ENCODE measurements around the gene HDAC7. TPM values are rescaled to one million over a fixed set of nuclear protein-coding genes. Genes with fewer than 3 reads are reported as not detected.

The HDAC7 gene
- total RNA-seq, 1 experiment from 2014 or later: 44.2 TPM

DNA sequence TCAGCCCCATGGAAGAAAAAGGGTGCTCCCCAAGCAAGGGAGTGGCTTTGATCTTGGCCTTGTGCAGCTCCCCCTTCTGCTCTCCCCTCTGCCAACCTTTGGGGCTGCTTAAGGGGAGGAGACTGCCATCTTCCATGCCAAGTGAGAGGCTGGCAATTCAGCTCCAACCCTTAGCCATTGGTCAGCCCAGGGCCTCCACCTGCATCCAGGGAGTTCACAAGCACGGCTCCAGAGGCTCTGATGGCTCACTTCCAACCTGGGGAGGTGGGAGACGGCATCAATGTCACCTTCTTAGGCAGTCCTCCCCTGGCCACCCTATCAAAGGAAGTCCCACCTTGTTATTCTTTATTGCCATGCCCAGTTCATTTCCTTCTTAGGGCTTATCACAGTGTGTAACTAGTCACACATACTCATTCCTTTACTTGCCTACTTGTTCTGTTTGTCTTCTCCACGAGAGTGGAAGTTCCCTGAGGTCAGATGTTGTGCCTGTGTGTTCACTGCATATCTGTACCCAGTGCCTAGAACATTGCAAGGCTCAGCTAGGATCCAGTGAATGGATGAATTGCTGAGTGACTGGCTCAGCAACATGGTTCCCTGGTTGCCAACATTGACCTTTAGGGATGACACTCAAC, 5.0 kb downstream of the HDAC7 start:
- CTCF ChIA-PET: no interaction called here
- Histone ChIP-seq H3F3A (ENCODE audit: low read length, unreplicated experiment) (no peaks in the 10 kb centered on the region), H3K4me3 (ENCODE audit: low read length) (no peak overlapping the region), H3K27ac (ENCODE audit: low read length) (no peak overlapping the region), H3K36me3 (ENCODE audit: low read depth, low read length) (peaks cover 16% of the 10 kb centered on the region), H3K9me3 (ENCODE audit: low read length) (no peaks in the 10 kb centered on the region), H3K9ac (ENCODE audit: low read length) (no peak overlapping the region), H3K4me1 (ENCODE audit: insufficient read depth, low read length) (peaks cover 57% of the 10 kb centered on the region), H2AFZ (ENCODE audit: low read length) (no peak overlapping the region), H3K79me2 (ENCODE audit: low read length) (peaks cover 97% of the 10 kb centered on the region), H3K9me2 (replicated peaks; ENCODE audit: low read length) (no peaks in the 10 kb centered on the region), H3K27me3 (ENCODE audit: low read length) (no peaks in the 10 kb centered on the region), H3K4me2 (ENCODE audit: low read length) (no peak overlapping the region), H4K20me1 (ENCODE audit: low read length) (peaks cover 42% of the 10 kb centered on the region; the same call in 1 of the 2 replicates)
- no peak for DNase-seq
- POLR2A ChIA-PET (ENCODE audit: unreplicated experiment): no interaction called here
- BruUV-seq (replicated peaks): no TSS peak
- intact Hi-C loops (cut with micrococcal nuclease): no loop called here
- TF ChIP-seq EZH2phosphoT487 (IDR thresholded peaks at IDR 0.05; ENCODE audit: borderline replicate concordance, low read length) (no peak), EZH2 (IDR thresholded peaks at IDR 0.05; ENCODE audit: low read length, unreplicated experiment) (no peak)
- TF ChIP-seq, protein P1, sequence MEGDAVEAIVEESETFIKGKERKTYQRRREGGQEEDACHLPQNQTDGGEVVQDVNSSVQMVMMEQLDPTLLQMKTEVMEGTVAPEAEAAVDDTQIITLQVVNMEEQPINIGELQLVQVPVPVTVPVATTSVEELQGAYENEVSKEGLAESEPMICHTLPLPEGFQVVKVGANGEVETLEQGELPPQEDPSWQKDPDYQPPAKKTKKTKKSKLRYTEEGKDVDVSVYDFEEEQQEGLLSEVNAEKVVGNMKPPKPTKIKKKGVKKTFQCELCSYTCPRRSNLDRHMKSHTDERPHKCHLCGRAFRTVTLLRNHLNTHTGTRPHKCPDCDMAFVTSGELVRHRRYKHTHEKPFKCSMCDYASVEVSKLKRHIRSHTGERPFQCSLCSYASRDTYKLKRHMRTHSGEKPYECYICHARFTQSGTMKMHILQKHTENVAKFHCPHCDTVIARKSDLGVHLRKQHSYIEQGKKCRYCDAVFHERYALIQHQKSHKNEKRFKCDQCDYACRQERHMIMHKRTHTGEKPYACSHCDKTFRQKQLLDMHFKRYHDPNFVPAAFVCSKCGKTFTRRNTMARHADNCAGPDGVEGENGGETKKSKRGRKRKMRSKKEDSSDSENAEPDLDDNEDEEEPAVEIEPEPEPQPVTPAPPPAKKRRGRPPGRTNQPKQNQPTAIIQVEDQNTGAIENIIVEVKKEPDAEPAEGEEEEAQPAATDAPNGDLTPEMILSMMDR (conservative IDR thresholded peaks at IDR 0.05; ENCODE audit: low read depth, low read length): no peak
- ATAC-seq: no peak

DNA sequence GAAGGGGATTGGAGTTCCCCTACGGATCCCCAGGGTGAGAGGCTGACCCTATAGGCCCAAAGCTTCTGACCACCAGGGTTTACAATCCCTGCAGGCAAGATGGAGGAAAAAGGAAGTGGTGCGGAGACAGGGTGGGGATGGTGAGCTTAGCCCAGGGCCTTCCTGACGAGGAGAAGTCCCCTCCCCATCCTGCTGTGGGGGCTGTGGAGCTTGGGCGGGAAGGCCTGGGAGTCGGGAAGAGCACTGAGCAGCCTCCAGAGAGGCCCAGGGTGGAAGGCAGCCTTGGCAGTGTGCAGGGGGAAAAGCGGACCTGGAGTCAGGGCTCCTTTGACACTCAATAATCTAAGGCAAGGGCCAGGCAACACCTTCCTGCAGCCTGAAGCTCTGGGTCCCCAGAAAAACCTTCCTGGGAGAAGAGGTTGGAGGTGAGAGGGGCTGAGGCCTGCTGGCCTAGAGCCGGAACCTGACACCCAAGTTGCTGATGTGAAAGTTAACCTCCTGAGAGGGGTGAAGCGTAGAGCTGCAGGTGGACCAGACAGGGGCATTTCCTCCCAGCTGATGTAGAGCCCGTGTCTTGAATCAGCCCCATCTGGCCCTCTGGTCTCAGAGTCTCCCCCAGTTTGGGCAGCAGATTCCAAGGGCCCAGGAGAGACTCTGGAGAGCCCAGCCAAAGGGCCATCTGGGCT, 6.0 kb downstream of the HDAC7 start:
- BruUV-seq (replicated peaks): no TSS peak
- Histone ChIP-seq H3K9me2 (replicated peaks; ENCODE audit: low read length) (no peaks in the 10 kb centered on the region), H3K36me3 (ENCODE audit: low read depth, low read length) (peaks cover 16% of the 10 kb centered on the region), H3K27ac (ENCODE audit: low read length) (peak overlapping the region; percentile 72), H3K4me3 (ENCODE audit: low read length) (peak overlapping the region; percentile 65), H4K20me1 (ENCODE audit: low read length) (peaks cover 47% of the 10 kb centered on the region; the same call in 1 of the 2 replicates), H3K9me3 (ENCODE audit: low read length) (no peaks in the 10 kb centered on the region), H3K79me2 (ENCODE audit: low read length) (peaks cover 100% of the 10 kb centered on the region), H3F3A (ENCODE audit: low read length, unreplicated experiment) (no peaks in the 10 kb centered on the region), H2AFZ (ENCODE audit: low read length) (peak overlapping the region; percentile 56), H3K9ac (ENCODE audit: low read length) (peak overlapping the region; percentile 33), H3K4me1 (ENCODE audit: insufficient read depth, low read length) (peaks cover 56% of the 10 kb centered on the region), H3K4me2 (ENCODE audit: low read length) (peak overlapping the region; percentile 84), H3K27me3 (ENCODE audit: low read length) (no peaks in the 10 kb centered on the region)
- DNase-seq (no peak), ATAC-seq (peak; percentile 29)
- ChIA-PET CTCF (interaction anchor here (2.4 kb wide), 1 partner anchor 24 kb away, joined by 10 read pairs; no protein-coding TSS in a partner anchor), POLR2A (ENCODE audit: unreplicated experiment) (interaction anchor here (0.6 kb wide), 1 partner anchor 16 kb away, joined by 3 read pairs; no protein-coding TSS in a partner anchor)
- intact Hi-C loops (cut with micrococcal nuclease): no loop called here
- TF ChIP-seq, protein P1 (conservative IDR thresholded peaks at IDR 0.05; ENCODE audit: low read depth, low read length): no peak

Data from PC-3 (cell line).